Neural cell (in vitro differentiated cells): ENCODE measurements around the gene LIMCH1. TPM values are rescaled to one million over a fixed set of nuclear protein-coding genes. Genes with fewer than 3 reads are reported as not detected.

ENCODE experiments used
- H2AFZ ChIP-seq: fragments of 200-600, 300-800 bp; sonication (generic), shearing (Covaris generic); 2 replicates; pipeline ENCODE4 v1.6.0; 2014; ENCODE audit warnings: low read depth, mild to moderate bottlenecking, antibody characterized with exemption, low read length, moderate library complexity
- H3F3A ChIP-seq: fragments of 200-600 bp; shearing (Covaris generic); 2 replicates; pipeline ENCODE4 v1.6.1; 2016; ENCODE audit warnings: mild to moderate bottlenecking, moderate library complexity, mixed read lengths, antibody characterized with exemption, low read length; ENCODE audit not compliant: insufficient read depth, poor library complexity, severe bottlenecking
- H3K27ac ChIP-seq: fragments of 200-600, 300-800 bp; sonication (generic), shearing (Covaris generic); 2 replicates; pipeline ENCODE4 v1.5.1; 2014; ENCODE audit warnings: mild to moderate bottlenecking, low read length, moderate library complexity
- H3K27me3 ChIP-seq: fragments of 300-800, 200-600 bp; sonication (generic), shearing (Covaris generic); 2 replicates; pipeline ENCODE4 v1.6.0; 2014; ENCODE audit warnings: mild to moderate bottlenecking, low read depth, low read length, moderate library complexity; ENCODE audit not compliant: insufficient read depth
- H3K36me3 ChIP-seq: fragments of 300-800, 200-600 bp; sonication (generic), shearing (Covaris generic); 2 replicates; pipeline ENCODE4 v1.5.1; 2014; ENCODE audit warnings: mild to moderate bottlenecking, antibody characterized with exemption, low read length, moderate library complexity; ENCODE audit not compliant: insufficient read depth
- H3K4me2 ChIP-seq: fragments of 300-800, 200-600 bp; sonication (generic), shearing (Covaris generic); 2 replicates; pipeline ENCODE4 v1.6.0; 2014; ENCODE audit warnings: mild to moderate bottlenecking, low read length
- H3K4me3 ChIP-seq: fragments of 300-800, 200-600 bp; sonication (generic), shearing (Covaris generic); 2 replicates; pipeline ENCODE4 v1.5.1; 2014; ENCODE audit warnings: mild to moderate bottlenecking, low read length, moderate library complexity
- H3K79me2 ChIP-seq: fragments of 200-600 bp; shearing (Covaris generic); replicated peaks from 2 replicates; pipeline ENCODE4 v1.6.0; 2014; ENCODE audit warnings: mild to moderate bottlenecking, low read length, moderate library complexity; ENCODE audit not compliant: insufficient read depth
- H3K9ac ChIP-seq: fragments of 300-800, 200-600 bp; sonication (generic), shearing (Covaris generic); 2 replicates; pipeline ENCODE4 v1.6.1; 2016; ENCODE audit warnings: mild to moderate bottlenecking, low read length, mixed read lengths
- H3K9me2 ChIP-seq: fragments of 200-600 bp; shearing (Covaris generic); 2 replicates; pipeline ENCODE4 v1.6.1; 2016; ENCODE audit warnings: mild to moderate bottlenecking, low read length, mixed read lengths; ENCODE audit not compliant: insufficient read depth
- H3K9me3 ChIP-seq: fragments of 200-600, 300-800 bp; sonication (generic), shearing (Covaris generic); 2 replicates; pipeline ENCODE4 v1.6.1; 2016; ENCODE audit warnings: mild to moderate bottlenecking, mixed run types, low read length, moderate library complexity, mixed read lengths
- H4K20me1 ChIP-seq: fragments of 200-600 bp; shearing (Covaris generic); 2 replicates; pipeline ENCODE4 v1.6.1; 2016; ENCODE audit warnings: mild to moderate bottlenecking, mixed run types; ENCODE audit not compliant: insufficient read depth
- CTCF ChIP-seq: fragments of 450-650 bp; IDR thresholded peaks from 2 replicates; pipeline ENCODE4 v1.5.1; 2014; ENCODE audit warnings: antibody characterized with exemption, mild to moderate bottlenecking, moderate library complexity; ENCODE audit not compliant: poor library complexity, severe bottlenecking
- EP300 ChIP-seq: fragments of 450-650 bp; conservative IDR thresholded peaks from 2 replicates; pipeline ENCODE4 v1.6.1; 2014; ENCODE audit warnings: antibody characterized with exemption, mild to moderate bottlenecking, moderate library complexity; ENCODE audit not compliant: poor library complexity, severe bottlenecking
- EZH2 ChIP-seq: fragments of 200-600, 300-800 bp; shearing (Covaris generic), sonication (generic); IDR thresholded peaks from 2 replicates; pipeline ENCODE4 v1.6.1; 2014; ENCODE audit warnings: antibody characterized with exemption, low read length, borderline replicate concordance, mild to moderate bottlenecking; ENCODE audit not compliant: insufficient read depth, poor library complexity, severe bottlenecking
- MXI1 ChIP-seq: fragments of 450-650 bp; conservative IDR thresholded peaks from 2 replicates; pipeline ENCODE4 v1.6.1; 2014; ENCODE audit warnings: antibody characterized with exemption, mild to moderate bottlenecking; ENCODE audit not compliant: poor library complexity, severe bottlenecking
- POLR2AphosphoS5 ChIP-seq: IDR thresholded peaks from 2 replicates; pipeline ENCODE4 v1.6.1; 2012
- RAD21 ChIP-seq: fragments of 450-650 bp; conservative IDR thresholded peaks from 2 replicates; pipeline ENCODE4 v1.6.1; 2014; ENCODE audit warnings: antibody characterized with exemption, mild to moderate bottlenecking, moderate library complexity
- REST ChIP-seq: IDR thresholded peaks from 2 replicates; pipeline ENCODE4 v1.6.1; 2012; ENCODE audit warnings: borderline replicate concordance
- SMC3 ChIP-seq: fragments of 450-650 bp; conservative IDR thresholded peaks from 2 replicates; pipeline ENCODE4 v1.6.1; 2014; ENCODE audit warnings: antibody characterized with exemption, mild to moderate bottlenecking, moderate library complexity; ENCODE audit not compliant: poor library complexity
- TAF1 ChIP-seq: IDR thresholded peaks from 2 replicates; pipeline ENCODE4 v1.6.1; 2012; ENCODE audit warnings: low read depth
- polyA plus RNA-seq: library from polyadenylated mRNA; depleted of rRNA; stranded (reverse); fragments of >200 nt; gene quantifications from 2 replicates; pipeline ENCODE4 v1.2.3, GENCODE V29; 2014

Gene LIMCH1
- polyA plus RNA-seq, 1 donor from 2014 or later: 9.1 TPM

GRCh38 chr4:41679991-41680390 lies 142.0 kb downstream of the LIMCH1 start:
- Histone ChIP-seq H3K4me2 (no peak overlapping the region), H3K9ac (no peak overlapping the region), H3K4me3 (no peak overlapping the region), H3K27ac (no peak overlapping the region), H3K9me3 (no peaks in the 10 kb centered on the region), H4K20me1 (no peaks in the 10 kb centered on the region), H3F3A (no peaks in the 10 kb centered on the region), H3K9me2 (no peaks in the 10 kb centered on the region), H3K27me3 (no peaks in the 10 kb centered on the region), H2AFZ (no peak overlapping the region), H3K79me2 (no peaks in the 10 kb centered on the region), H3K36me3 (no peaks in the 10 kb centered on the region)
- TF ChIP-seq EZH2: no peak

GRCh38 chr4:41681054-41681453 lies 143.1 kb downstream of the LIMCH1 start:
- H3K9me3 ChIP-seq: no peaks in the 10 kb centered on the region
- no peaks in the 10 kb centered on the region for H3F3A ChIP-seq
- no peaks in the 10 kb centered on the region for H3K27me3 ChIP-seq
- TF ChIP-seq MXI1 (no peak), EP300 (no peak), TAF1 (no peak), CTCF (no peak), REST (no peak), POLR2AphosphoS5 (no peak), RAD21 (no peak), SMC3 (no peak), EZH2 (no peak)
- no peaks in the 10 kb centered on the region for H3K79me2 ChIP-seq
- no peaks in the 10 kb centered on the region for H3K36me3 ChIP-seq
- H2AFZ ChIP-seq: no peak overlapping the region
- no peak overlapping the region for H3K9ac ChIP-seq
- H3K27ac ChIP-seq: no peak overlapping the region
- H4K20me1 ChIP-seq: no peaks in the 10 kb centered on the region
- no peak overlapping the region for H3K4me3 ChIP-seq
- no peaks in the 10 kb centered on the region for H3K9me2 ChIP-seq
- no peak overlapping the region for H3K4me2 ChIP-seq

GRCh38 chr4:41683326-41683725 lies 145.4 kb downstream of the LIMCH1 start:
- Histone ChIP-seq H3K4me2 (no peak overlapping the region), H3K9ac (no peak overlapping the region), H4K20me1 (no peaks in the 10 kb centered on the region), H3F3A (no peaks in the 10 kb centered on the region), H2AFZ (no peak overlapping the region), H3K27ac (no peak overlapping the region), H3K9me3 (no peaks in the 10 kb centered on the region), H3K36me3 (no peaks in the 10 kb centered on the region), H3K79me2 (no peaks in the 10 kb centered on the region), H3K9me2 (no peaks in the 10 kb centered on the region), H3K27me3 (no peaks in the 10 kb centered on the region), H3K4me3 (no peak overlapping the region)
- TF ChIP-seq RAD21: no peak
- no peak for TF ChIP-seq REST
- TF ChIP-seq EP300: no peak
- no peak for TF ChIP-seq EZH2
- TF ChIP-seq SMC3: no peak
- TF ChIP-seq MXI1: no peak
- no peak for TF ChIP-seq POLR2AphosphoS5
- no peak for TF ChIP-seq CTCF
- TF ChIP-seq TAF1: no peak
